WERI-Rb-1 (cell line): ENCODE measurements around the gene POMGNT1.

Experiments used
- DNase-seq: peaks from one replicate; pipeline ENCODE4 v3.0.0-alpha.2; 2020
- H3K27ac ChIP-seq: fragments of 250-450 bp; sonication (Bioruptor Pico); 2 replicates; pipeline ENCODE4 v1.5.1; 2020; ENCODE audit warnings: mild to moderate bottlenecking, moderate library complexity
- H3K27me3 ChIP-seq: fragments of 250-450 bp; sonication (Bioruptor Pico); 2 replicates; pipeline ENCODE4 v1.5.1; 2021; ENCODE audit warnings: mild to moderate bottlenecking, low read depth, moderate library complexity; ENCODE audit not compliant: insufficient read depth, severe bottlenecking
- H3K36me3 ChIP-seq: fragments of 250-450 bp; sonication (Bioruptor Pico); 2 replicates; pipeline ENCODE4 v1.5.1; 2020; ENCODE audit warnings: mild to moderate bottlenecking, moderate library complexity
- H3K4me3 ChIP-seq: 2 replicates; pipeline ENCODE4 v1.5.1; 2011; ENCODE audit warnings: low read depth, mild to moderate bottlenecking, control low read depth, low read length
- H3K9me3 ChIP-seq: fragments of 250-450 bp; sonication (Bioruptor Pico); 2 replicates; pipeline ENCODE4 v1.5.1; 2021; ENCODE audit warnings: mild to moderate bottlenecking, moderate library complexity; ENCODE audit not compliant: severe bottlenecking
- CTCF ChIP-seq: IDR thresholded peaks from 2 replicates; pipeline ENCODE4 v1.5.1; 2011; ENCODE audit warnings: low read depth, mild to moderate bottlenecking, control low read depth, inconsistent platforms, low read length

Gene POMGNT1

DNA sequence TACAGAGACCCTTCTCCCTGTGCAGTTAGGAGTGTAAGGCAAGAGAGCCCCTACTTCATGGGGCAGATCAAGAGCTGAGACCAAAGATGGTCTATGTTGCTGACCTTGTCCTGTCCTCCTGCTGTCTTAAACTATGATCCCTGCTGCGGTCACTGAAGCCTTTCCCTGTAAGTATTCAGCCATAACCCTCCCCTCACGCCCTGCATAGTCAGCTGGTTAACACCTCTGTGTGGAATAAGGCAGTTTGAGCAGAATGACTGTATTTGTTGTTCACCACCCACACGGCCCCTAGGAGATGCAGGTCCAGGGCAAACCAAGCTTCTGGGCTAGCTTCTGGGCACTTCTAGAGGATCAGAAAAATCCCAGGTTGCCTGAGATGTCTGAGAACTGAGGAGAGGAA, 23.0 kb downstream of the POMGNT1 start:
- Histone ChIP-seq H3K4me3 (no peak overlapping the region), H3K27ac (no peak overlapping the region), H3K27me3 (no peaks in the 10 kb centered on the region), H3K36me3 (no peaks in the 10 kb centered on the region), H3K9me3 (no peaks in the 10 kb centered on the region)
- no peak for DNase-seq
- TF ChIP-seq CTCF: no peak

DNA sequence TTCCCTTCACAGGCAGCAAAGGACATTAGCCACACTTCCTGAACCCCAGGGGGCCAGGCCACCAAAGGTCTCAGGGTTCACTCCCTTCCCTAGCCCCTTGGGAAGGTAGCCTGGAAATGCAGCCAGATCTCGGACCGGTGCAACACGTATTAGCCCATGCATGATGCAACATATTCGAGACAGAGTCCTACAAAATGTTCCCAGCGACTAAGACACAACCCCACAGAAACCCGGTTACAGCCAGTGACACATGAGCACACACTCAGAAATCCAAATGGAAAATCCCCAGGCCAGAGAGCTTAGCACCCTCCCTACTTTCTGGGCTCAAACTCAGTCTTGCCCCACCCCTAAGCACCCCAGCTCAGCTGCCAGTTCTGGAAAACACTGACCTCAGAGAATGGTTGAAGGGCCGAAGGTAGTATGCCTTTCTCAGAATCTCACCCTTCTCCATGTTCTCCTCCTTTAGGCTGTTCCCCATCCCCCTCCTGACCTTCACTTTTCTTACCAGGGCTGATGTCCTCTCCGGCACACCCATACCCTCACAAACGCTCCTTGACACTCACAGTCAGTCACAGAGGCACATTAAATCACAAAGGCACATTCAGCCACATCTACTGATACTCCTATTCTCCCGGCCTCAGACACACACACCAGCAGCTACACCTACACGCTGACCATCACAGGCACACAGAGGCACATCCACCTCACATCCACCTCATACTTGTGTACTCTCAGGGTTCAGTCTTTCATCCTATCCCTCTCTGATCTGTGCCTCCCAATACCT, 23.6 kb downstream of the POMGNT1 start, which contains the start of gene TSPAN1:
TSPAN1 (plus strand) TSS at position 640 of the 784 bp plus-strand sequence. CDS start 6,021 bp downstream, outside the sequence.
- no peak within 1 kb of the TSS for H3K27ac ChIP-seq
- no peaks in the 10 kb centered on the region for H3K27me3 ChIP-seq
- peak; percentile 26 for DNase-seq
- no peaks in the 10 kb centered on the region for H3K36me3 ChIP-seq
- no peaks in the 10 kb centered on the region for H3K9me3 ChIP-seq
- TF ChIP-seq CTCF: no peak
- H3K4me3 ChIP-seq: no peak within 1 kb of the TSS

- Histone ChIP-seq H3K4me3 (no peak overlapping the region), H3K36me3 (no peaks in the 10 kb centered on the region), H3K9me3 (no peaks in the 10 kb centered on the region), H3K27me3 (no peaks in the 10 kb centered on the region), H3K27ac (no peak overlapping the region)
- DNase-seq: peak; percentile 50
- TF ChIP-seq CTCF: 0 out of 2 replicates have a peak, but pooled peaks have one; percentile 20
These were observed 24.8 kb downstream of the POMGNT1 start for GRCh38 chr1:46173361-46173856.

- DNase-seq: no peak
- no peaks in the 10 kb centered on the region for H3K9me3 ChIP-seq
- no peak overlapping the region for H3K27ac ChIP-seq
- H3K27me3 ChIP-seq: no peaks in the 10 kb centered on the region
- no peak for TF ChIP-seq CTCF
- no peak overlapping the region for H3K4me3 ChIP-seq
- H3K36me3 ChIP-seq: no peaks in the 10 kb centered on the region
These were observed 25.9 kb downstream of the POMGNT1 start for GRCh38 chr1:46172321-46172720.

DNA sequence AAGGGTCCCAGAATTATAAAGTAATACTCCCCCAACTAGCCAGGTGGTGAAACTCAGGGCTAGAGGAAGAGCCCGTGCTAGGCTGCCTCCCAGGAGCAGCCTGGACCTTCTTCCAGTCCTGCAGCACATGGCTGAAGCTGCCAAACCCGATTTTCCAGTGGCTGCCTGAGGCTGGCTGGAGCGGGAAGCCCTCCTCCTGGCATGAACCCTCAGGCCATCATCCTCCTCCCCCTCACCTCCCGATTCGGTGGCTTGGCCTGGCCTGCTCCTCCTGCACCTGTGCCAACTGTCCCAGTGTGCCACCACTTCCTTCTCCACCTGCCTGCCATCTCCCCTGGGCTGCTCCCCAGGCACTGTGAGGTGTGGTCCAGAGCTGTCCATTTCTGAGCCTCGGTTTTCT, 26.4 kb downstream of the POMGNT1 start:
- Histone ChIP-seq H3K27ac (no peak overlapping the region), H3K9me3 (no peaks in the 10 kb centered on the region), H3K4me3 (no peak overlapping the region), H3K27me3 (no peaks in the 10 kb centered on the region), H3K36me3 (no peaks in the 10 kb centered on the region)
- no peak for DNase-seq
- no peak for TF ChIP-seq CTCF
